Stromal cell of bone marrow (primary cell): ENCODE measurements around the gene DPH5.

Experiments
- DNase-seq: peaks from one replicate; pipeline ENCODE4 v3.0.0-alpha.2; 2012; ENCODE audit warnings: low read depth

DPH5 gene

GRCh38 chr1:100941580-100942216 lies 83.9 kb downstream of the DPH5 start:
- DNase-seq: no peak

GRCh38 chr1:100941098-100941527 lies 84.5 kb downstream of the DPH5 start:
- DNase-seq: no peak
